GM15510 (cell line): ENCODE results near the gene PPP2R2C.

ENCODE experiments used
- POLR2A ChIP-seq: IDR thresholded peaks from 3 replicates; pipeline ENCODE4 v1.6.1; 2011; ENCODE audit warnings: borderline replicate concordance; ENCODE audit not compliant: insufficient read length; ENCODE audit errors: extremely low read depth

Gene PPP2R2C

GRCh38 chr4:6418193-6418755 is 54.1 kb downstream of the PPP2R2C start:
- no peak for TF ChIP-seq POLR2A

- TF ChIP-seq POLR2A = no peak
These were observed 54.8 kb downstream of the PPP2R2C start for GRCh38 chr4:6417516-6418050.

GRCh38 chr4:6416518-6417286 is 55.7 kb downstream of the PPP2R2C start:
- no peak for TF ChIP-seq POLR2A

GRCh38 chr4:6415031-6415705 is 57.2 kb downstream of the PPP2R2C start:
- no peak for TF ChIP-seq POLR2A

GRCh38 chr4:6414578-6414977 is 57.8 kb downstream of the PPP2R2C start:
- no peak for TF ChIP-seq POLR2A

- TF ChIP-seq POLR2A = no peak
These were observed 61.8 kb downstream of the PPP2R2C start for GRCh38 chr4:6410664-6411063.

GRCh38 chr4:6410068-6410467 is 62.3 kb downstream of the PPP2R2C start:
- no peak for TF ChIP-seq POLR2A

GRCh38 chr4:6409381-6409780 is 63.0 kb downstream of the PPP2R2C start:
- TF ChIP-seq POLR2A = no peak

- TF ChIP-seq POLR2A = no peak
These were observed 64.2 kb downstream of the PPP2R2C start for GRCh38 chr4:6408263-6408662.

GRCh38 chr4:6405397-6405706 is 67.1 kb downstream of the PPP2R2C start:
- no peak for TF ChIP-seq POLR2A

GRCh38 chr4:6404611-6405396 is 67.6 kb downstream of the PPP2R2C start:
- no peak for TF ChIP-seq POLR2A

GRCh38 chr4:6403400-6403685 is 69.1 kb downstream of the PPP2R2C start:
- no peak for TF ChIP-seq POLR2A

- TF ChIP-seq POLR2A = no peak
These were observed 69.6 kb downstream of the PPP2R2C start for GRCh38 chr4:6402566-6403399.

- no peak for TF ChIP-seq POLR2A
These were observed 70.6 kb downstream of the PPP2R2C start for GRCh38 chr4:6401797-6402196.
